ENCODE measurements around the gene PLEKHM3.

PLEKHM3 gene

DNA sequence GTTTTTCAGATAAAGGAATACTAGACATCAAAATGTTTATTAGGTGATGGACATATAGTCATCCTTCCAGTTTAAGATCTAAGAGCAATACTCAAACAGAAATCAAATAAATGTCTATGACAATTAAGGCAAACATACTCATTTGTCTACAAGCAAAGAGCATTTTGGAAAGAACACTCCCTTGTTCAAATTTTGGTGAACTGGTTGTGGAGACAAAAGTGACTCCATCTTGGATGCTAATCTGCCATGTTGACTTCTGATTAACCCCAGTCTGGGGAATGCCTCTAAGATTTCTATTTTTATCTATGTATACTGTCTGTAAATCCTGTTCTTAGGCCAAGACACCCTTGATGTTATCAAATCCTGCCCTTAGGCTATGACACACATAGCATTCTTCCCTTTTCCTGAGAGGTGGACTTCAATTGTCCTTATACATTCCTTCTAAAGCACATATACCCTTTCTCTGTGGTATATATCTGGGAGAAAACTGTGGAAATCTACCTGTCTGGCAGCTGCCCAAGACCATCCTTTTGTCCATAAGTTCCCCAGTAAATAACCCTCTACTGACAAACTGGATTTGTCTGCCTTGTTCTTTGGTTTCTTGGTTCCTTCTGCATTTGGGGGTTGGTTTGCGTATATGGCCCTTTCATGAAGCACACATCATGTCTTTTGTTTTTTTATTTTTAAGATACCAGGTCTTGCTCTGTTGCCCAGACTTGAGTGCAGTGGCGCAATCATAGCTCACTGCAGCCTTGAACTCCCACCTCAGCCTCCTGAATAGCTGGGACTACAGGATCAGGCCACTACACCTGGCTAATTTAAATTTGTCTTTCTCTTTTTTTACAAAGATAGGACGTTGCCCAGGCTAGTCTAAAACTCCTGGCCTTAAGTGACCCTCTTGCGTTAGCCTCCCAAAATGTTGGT lies 12.5 kb upstream of the PLEKHM3 start:
- Histone ChIP-seq H3K23ac (ENCODE audit: low read length in 2 of 2) (no peak overlapping the region), H3K18ac (ENCODE audit: low read depth in 1 of 2, low read length in 2 of 2) (no peak overlapping the region), H3K4ac (ENCODE audit: low read depth in 1 of 2, low read length in 2 of 2) (no peak overlapping the region), H3K4me1 (ENCODE audit: control insufficient read depth, insufficient read depth, low read depth, low read length) (no peaks in the 10 kb centered on the region), H4K91ac (ENCODE audit: low read length) (no peak overlapping the region), H2BK120ac (ENCODE audit: low read depth, low read length) (no peak overlapping the region), H3K4me2 (ENCODE audit: low read length, poor library complexity, severe bottlenecking) (no peak overlapping the region), H3K36me3 (ENCODE audit: control insufficient read depth in 1 of 2, insufficient read depth in 2 of 2, low read depth in 1 of 2, low read length in 2 of 2) (no peaks in the 10 kb centered on the region), H4K8ac (ENCODE audit: low read length) (no peak overlapping the region), H3K4me3 (ENCODE audit: insufficient read depth in 1 of 2, low read depth in 1 of 2, low read length in 2 of 2) (no peak overlapping the region), H3K27me3 (ENCODE audit: control insufficient read depth in 1 of 2, insufficient read depth in 1 of 2, low read length in 2 of 2) (no peaks in the 10 kb centered on the region), H3K14ac (ENCODE audit: low read length in 2 of 2) (no peak overlapping the region), H2AFZ (ENCODE audit: low read depth, low read length) (no peak overlapping the region), H2BK15ac (ENCODE audit: low read depth, poor library complexity, severe bottlenecking) (no peak overlapping the region), H2BK12ac (ENCODE audit: low read length in 2 of 2) (no peak overlapping the region), H3K9ac (ENCODE audit: low read length) (no peak overlapping the region), H3K27ac (ENCODE audit: low read length, poor library complexity, severe bottlenecking) (no peak overlapping the region), H2AK5ac (ENCODE audit: low read length, severe bottlenecking) (no peak overlapping the region), H3K79me1 (replicated peaks; ENCODE audit: low read length, poor library complexity, severe bottlenecking) (no peaks in the 10 kb centered on the region), H2BK5ac (ENCODE audit: low read depth, low read length, poor library complexity, severe bottlenecking) (no peak overlapping the region), H3K9me3 (ENCODE audit: control insufficient read depth, low read length) (no peaks in the 10 kb centered on the region)
- WGBS = 74% methylated on average over 4 of the region's 4 CpGs
- DNase-seq = no peak

DNA sequence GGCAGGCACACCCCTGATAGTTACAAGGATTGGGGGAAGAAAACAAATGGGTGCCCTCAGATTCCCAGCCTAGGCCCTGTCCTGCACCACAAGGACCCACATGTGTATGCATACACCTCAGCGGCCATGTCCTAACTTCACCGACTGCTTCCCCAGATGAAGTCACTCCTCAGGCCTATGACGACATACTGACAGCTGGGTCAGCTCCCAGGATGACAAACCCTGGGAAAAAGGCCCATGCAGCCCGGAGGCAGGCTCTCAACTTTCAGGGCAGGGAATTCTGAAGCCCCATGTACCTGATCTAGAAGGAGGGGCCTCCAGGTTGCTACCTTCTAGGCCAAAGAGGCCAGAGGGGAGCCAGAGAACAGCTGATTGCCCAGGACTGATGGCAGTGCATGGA lies 11.0 kb upstream of the PLEKHM3 start:
- peak; percentile 55 for DNase-seq
- Histone ChIP-seq H3K4ac (ENCODE audit: low read depth in 1 of 2, low read length in 2 of 2) (no peak overlapping the region), H3K9me3 (ENCODE audit: control insufficient read depth, low read length) (no peaks in the 10 kb centered on the region), H2BK15ac (ENCODE audit: low read depth, poor library complexity, severe bottlenecking) (no peak overlapping the region), H2BK5ac (ENCODE audit: low read depth, low read length, poor library complexity, severe bottlenecking) (no peak overlapping the region), H3K14ac (ENCODE audit: low read length in 2 of 2) (no peak overlapping the region), H4K8ac (ENCODE audit: low read length) (peak overlapping the region; percentile 38), H3K4me3 (ENCODE audit: insufficient read depth in 1 of 2, low read depth in 1 of 2, low read length in 2 of 2) (no peak overlapping the region), H3K4me2 (ENCODE audit: low read length, poor library complexity, severe bottlenecking) (no peak overlapping the region), H4K91ac (ENCODE audit: low read length) (no peak overlapping the region), H3K23ac (ENCODE audit: low read length in 2 of 2) (no peak overlapping the region), H2AK5ac (ENCODE audit: low read length, severe bottlenecking) (no peak overlapping the region), H3K79me1 (replicated peaks; ENCODE audit: low read length, poor library complexity, severe bottlenecking) (no peaks in the 10 kb centered on the region), H3K4me1 (ENCODE audit: control insufficient read depth, insufficient read depth, low read depth, low read length) (no peaks in the 10 kb centered on the region), H3K27me3 (ENCODE audit: control insufficient read depth in 1 of 2, insufficient read depth in 1 of 2, low read length in 2 of 2) (no peaks in the 10 kb centered on the region), H2BK12ac (ENCODE audit: low read length in 2 of 2) (no peak overlapping the region), H2AFZ (ENCODE audit: low read depth, low read length) (no peak overlapping the region), H3K27ac (ENCODE audit: low read length, poor library complexity, severe bottlenecking) (no peak overlapping the region), H3K36me3 (ENCODE audit: control insufficient read depth in 1 of 2, insufficient read depth in 2 of 2, low read depth in 1 of 2, low read length in 2 of 2) (no peaks in the 10 kb centered on the region), H3K18ac (ENCODE audit: low read depth in 1 of 2, low read length in 2 of 2) (no peak overlapping the region), H3K9ac (ENCODE audit: low read length) (no peak overlapping the region), H2BK120ac (ENCODE audit: low read depth, low read length) (no peak overlapping the region)
- WGBS = 49% methylated on average over 4 of the region's 4 CpGs

DNA sequence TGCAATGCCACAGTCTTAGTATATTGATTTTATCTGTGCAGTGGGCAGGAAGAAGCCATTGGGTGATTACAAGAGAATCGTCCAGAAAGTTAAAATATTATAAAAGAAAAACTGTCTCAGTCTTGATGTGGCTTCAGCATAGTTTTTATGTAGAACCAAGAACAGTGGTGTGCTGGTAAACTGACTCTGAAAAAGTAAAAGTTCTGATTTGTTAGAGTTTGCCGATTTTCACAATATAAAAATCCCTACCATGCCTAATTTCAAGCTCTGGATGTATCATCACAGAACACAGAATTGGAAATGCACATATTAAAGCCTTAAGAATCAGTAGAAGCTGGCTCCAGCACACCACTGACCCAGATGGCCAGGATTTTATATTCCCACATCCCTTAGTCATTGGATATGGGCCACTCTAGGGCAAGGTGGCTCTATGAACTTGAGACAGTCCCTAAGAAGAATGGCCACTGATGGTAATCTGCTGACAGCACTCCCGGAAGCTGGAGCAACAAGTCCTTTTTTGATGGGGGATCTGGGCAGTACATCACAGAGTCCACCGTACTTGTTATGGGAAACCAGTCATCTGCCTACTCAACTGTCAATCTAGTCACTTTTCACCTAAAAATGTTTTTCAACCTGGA lies 9.3 kb upstream of the PLEKHM3 start:
- WGBS = 98% methylated on average over 4 of the region's 4 CpGs
- Histone ChIP-seq H3K79me1 (replicated peaks; ENCODE audit: low read length, poor library complexity, severe bottlenecking) (no peaks in the 10 kb centered on the region), H2BK15ac (ENCODE audit: low read depth, poor library complexity, severe bottlenecking) (no peak overlapping the region), H3K9me3 (ENCODE audit: control insufficient read depth, low read length) (no peaks in the 10 kb centered on the region), H3K27me3 (ENCODE audit: control insufficient read depth in 1 of 2, insufficient read depth in 1 of 2, low read length in 2 of 2) (no peaks in the 10 kb centered on the region), H3K14ac (ENCODE audit: low read length in 2 of 2) (no peak overlapping the region), H3K4me1 (ENCODE audit: control insufficient read depth, insufficient read depth, low read depth, low read length) (no peaks in the 10 kb centered on the region), H3K36me3 (ENCODE audit: control insufficient read depth in 1 of 2, insufficient read depth in 2 of 2, low read depth in 1 of 2, low read length in 2 of 2) (no peaks in the 10 kb centered on the region), H3K27ac (ENCODE audit: low read length, poor library complexity, severe bottlenecking) (no peak overlapping the region), H2BK120ac (ENCODE audit: low read depth, low read length) (no peak overlapping the region), H3K4me3 (ENCODE audit: insufficient read depth in 1 of 2, low read depth in 1 of 2, low read length in 2 of 2) (no peak overlapping the region), H4K91ac (ENCODE audit: low read length) (no peak overlapping the region), H2BK5ac (ENCODE audit: low read depth, low read length, poor library complexity, severe bottlenecking) (no peak overlapping the region), H3K4me2 (ENCODE audit: low read length, poor library complexity, severe bottlenecking) (no peak overlapping the region), H2BK12ac (ENCODE audit: low read length in 2 of 2) (no peak overlapping the region), H4K8ac (ENCODE audit: low read length) (no peak overlapping the region), H3K9ac (ENCODE audit: low read length) (no peak overlapping the region), H3K18ac (ENCODE audit: low read depth in 1 of 2, low read length in 2 of 2) (no peak overlapping the region), H3K23ac (ENCODE audit: low read length in 2 of 2) (no peak overlapping the region), H2AK5ac (ENCODE audit: low read length, severe bottlenecking) (no peak overlapping the region), H2AFZ (ENCODE audit: low read depth, low read length) (no peak overlapping the region), H3K4ac (ENCODE audit: low read depth in 1 of 2, low read length in 2 of 2) (no peak overlapping the region)
- no peak for DNase-seq

DNA sequence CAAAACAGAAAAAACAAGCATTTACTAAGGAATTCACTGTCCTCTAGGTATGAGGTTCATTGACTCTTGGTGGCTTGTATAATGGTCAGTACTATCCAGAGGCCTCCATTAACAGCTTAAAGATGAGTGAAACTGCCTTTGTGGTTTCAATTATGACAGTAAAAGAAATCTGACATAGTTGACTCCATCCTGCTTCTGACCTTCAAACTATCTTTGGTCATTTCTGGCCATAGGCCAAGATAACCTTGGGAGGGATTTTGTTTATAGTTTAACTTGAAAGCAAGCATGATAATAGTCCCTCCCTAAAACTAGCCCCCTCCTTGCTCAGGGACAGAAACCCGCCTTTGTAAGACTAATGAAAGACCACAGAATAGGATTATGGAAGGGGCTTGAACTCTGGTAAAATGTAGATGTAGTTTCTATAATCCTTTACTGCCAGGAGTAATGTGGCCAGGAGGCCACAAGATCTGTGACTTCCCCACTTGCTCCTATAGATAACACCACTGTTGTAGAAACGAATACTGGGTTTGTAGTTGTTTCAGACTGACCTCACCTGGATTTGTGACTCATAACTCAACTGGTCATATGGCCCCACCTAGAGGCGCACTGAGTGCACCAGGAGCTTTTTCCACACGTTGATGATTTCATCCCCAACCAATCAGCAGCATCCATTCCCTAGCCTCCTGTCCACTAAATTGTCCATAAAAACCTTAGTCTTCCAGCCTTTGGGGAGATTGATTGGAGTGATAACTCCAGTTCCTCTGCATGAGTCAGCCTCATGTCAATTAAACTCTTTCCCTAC lies 8.6 kb upstream of the PLEKHM3 start:
- H3K79me1 ChIP-seq (replicated peaks; ENCODE audit: low read length, poor library complexity, severe bottlenecking) = no peaks in the 10 kb centered on the region
- DNase-seq = peak; percentile 23
- H3K4me3 ChIP-seq (ENCODE audit: insufficient read depth in 1 of 2, low read depth in 1 of 2, low read length in 2 of 2) = no peak overlapping the region
- H2BK120ac ChIP-seq (ENCODE audit: low read depth, low read length) = no peak overlapping the region
- no peak overlapping the region for H3K23ac ChIP-seq (ENCODE audit: low read length in 2 of 2)
- no peak overlapping the region for H3K14ac ChIP-seq (ENCODE audit: low read length in 2 of 2)
- no peak overlapping the region for H2BK12ac ChIP-seq (ENCODE audit: low read length in 2 of 2)
- no peak overlapping the region for H4K8ac ChIP-seq (ENCODE audit: low read length)
- no peak overlapping the region for H3K9ac ChIP-seq (ENCODE audit: low read length)
- 85% methylated on average over 3 of the region's 4 CpGs for WGBS
- no peak overlapping the region for H3K4me2 ChIP-seq (ENCODE audit: low read length, poor library complexity, severe bottlenecking)
- no peaks in the 10 kb centered on the region for H3K9me3 ChIP-seq (ENCODE audit: control insufficient read depth, low read length)
- H3K18ac ChIP-seq (ENCODE audit: low read depth in 1 of 2, low read length in 2 of 2) = no peak overlapping the region
- no peaks in the 10 kb centered on the region for H3K27me3 ChIP-seq (ENCODE audit: control insufficient read depth in 1 of 2, insufficient read depth in 1 of 2, low read length in 2 of 2)
- no peaks in the 10 kb centered on the region for H3K36me3 ChIP-seq (ENCODE audit: control insufficient read depth in 1 of 2, insufficient read depth in 2 of 2, low read depth in 1 of 2, low read length in 2 of 2)
- no peak overlapping the region for H3K27ac ChIP-seq (ENCODE audit: low read length, poor library complexity, severe bottlenecking)
- H2AFZ ChIP-seq (ENCODE audit: low read depth, low read length) = no peak overlapping the region
- H3K4me1 ChIP-seq (ENCODE audit: control insufficient read depth, insufficient read depth, low read depth, low read length) = no peaks in the 10 kb centered on the region
- no peak overlapping the region for H2AK5ac ChIP-seq (ENCODE audit: low read length, severe bottlenecking)
- no peak overlapping the region for H2BK15ac ChIP-seq (ENCODE audit: low read depth, poor library complexity, severe bottlenecking)
- H2BK5ac ChIP-seq (ENCODE audit: low read depth, low read length, poor library complexity, severe bottlenecking) = no peak overlapping the region
- H3K4ac ChIP-seq (ENCODE audit: low read depth in 1 of 2, low read length in 2 of 2) = no peak overlapping the region
- no peak overlapping the region for H4K91ac ChIP-seq (ENCODE audit: low read length)
